ENCODE results near the gene PACS2.
A peak's percentile ranks its signal among the peaks of the same experiment; 100 is the strongest.

The PACS2 gene

DNA sequence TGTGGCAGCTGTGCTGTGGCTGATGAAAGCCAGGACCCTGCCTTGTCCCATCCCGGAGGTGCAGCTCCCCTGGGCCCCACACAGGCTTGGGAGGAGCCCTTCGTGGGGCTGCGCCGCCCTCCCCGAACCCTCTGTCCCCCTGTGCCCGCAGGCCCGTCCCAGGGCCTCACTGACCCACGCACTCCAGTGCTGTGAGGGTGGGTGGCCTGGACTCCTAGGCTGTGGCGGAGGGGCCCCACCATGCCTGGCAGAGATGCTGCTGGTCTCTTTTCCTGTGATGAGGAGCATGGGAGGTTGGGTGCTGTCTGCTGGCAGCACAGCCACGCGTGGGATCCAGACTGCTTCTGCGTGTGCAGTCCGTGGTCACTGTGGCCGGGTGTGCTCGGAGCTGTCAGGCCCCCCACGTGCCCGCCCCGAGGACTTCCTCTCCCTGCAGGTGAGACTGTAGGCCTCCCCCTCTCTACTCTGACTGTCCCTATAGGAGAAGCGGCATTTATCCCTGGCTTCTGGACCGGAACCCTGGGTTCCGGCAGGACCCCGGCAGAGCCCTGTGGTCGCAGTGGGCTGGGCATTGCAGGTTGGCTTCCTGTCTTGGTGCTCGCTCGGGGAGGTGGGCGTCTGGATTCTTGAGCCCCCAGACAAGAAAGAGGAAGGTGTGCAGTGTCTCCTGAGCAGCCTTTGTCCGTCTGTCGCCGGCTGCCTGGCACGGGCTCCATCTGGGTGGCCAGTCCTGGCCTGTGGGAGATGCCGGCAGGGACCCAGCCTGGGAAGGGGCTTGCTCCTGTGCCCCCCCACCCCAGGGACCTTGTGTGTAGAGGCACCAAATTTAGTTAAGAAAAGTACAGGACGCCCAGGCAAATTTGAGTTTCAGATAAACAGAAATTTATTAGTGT, 107.4 kb downstream of the PACS2 start:
- no peak for DNase-seq (ENCODE audit: low read depth)
- peak overlapping the region; percentile 71 for H3K4me3 ChIP-seq (ENCODE audit: low read depth, low read length)
- TF ChIP-seq, protein P1, sequence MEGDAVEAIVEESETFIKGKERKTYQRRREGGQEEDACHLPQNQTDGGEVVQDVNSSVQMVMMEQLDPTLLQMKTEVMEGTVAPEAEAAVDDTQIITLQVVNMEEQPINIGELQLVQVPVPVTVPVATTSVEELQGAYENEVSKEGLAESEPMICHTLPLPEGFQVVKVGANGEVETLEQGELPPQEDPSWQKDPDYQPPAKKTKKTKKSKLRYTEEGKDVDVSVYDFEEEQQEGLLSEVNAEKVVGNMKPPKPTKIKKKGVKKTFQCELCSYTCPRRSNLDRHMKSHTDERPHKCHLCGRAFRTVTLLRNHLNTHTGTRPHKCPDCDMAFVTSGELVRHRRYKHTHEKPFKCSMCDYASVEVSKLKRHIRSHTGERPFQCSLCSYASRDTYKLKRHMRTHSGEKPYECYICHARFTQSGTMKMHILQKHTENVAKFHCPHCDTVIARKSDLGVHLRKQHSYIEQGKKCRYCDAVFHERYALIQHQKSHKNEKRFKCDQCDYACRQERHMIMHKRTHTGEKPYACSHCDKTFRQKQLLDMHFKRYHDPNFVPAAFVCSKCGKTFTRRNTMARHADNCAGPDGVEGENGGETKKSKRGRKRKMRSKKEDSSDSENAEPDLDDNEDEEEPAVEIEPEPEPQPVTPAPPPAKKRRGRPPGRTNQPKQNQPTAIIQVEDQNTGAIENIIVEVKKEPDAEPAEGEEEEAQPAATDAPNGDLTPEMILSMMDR (conservative IDR thresholded peaks at IDR 0.05; ENCODE audit: low read depth, low read length), result no peak

DNA sequence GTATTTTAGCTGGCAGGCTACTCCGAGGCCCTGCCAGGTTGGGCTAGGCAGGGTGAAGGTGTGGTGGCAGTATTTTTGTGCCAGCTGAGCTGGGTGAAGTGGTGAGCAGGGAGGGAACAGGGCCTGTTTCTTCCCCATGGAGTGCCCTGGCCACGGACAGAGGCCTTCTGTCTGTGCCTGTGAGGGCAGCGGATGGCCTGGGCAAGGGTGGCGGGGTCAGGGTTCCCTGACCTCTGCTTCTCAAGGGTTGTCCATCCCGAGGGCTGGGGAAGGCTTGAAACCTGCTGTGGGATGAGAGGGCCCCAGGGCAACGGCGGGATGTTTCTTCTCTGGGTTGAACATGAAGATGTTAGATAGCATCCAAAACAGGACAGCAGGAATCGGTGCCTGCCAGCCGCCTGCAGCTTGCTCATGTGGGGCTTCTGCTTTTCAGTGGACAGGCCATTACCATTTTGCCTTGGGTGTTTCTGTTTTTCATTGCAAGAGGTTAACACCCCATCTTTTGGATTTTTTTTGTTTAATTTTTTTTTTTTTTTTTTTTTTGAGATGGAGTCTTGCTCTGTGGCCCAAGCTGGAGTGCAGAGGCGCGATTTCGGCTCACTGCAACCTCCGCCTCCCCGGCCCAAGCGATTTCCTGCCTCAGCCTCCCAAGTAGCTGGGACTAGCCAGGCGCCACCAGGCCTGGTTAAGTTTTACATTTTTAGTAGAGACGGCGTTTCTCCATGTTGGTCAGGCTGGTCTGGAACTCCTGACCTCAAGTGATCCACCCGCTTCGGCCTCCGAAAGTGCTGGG, 108.3 kb downstream of the PACS2 start:
- no peak overlapping the region for H3K4me3 ChIP-seq (ENCODE audit: low read depth, low read length)
- TF ChIP-seq, protein P1 (conservative IDR thresholded peaks at IDR 0.05; ENCODE audit: low read depth, low read length), result no peak
- no peak for DNase-seq (ENCODE audit: low read depth)

DNA sequence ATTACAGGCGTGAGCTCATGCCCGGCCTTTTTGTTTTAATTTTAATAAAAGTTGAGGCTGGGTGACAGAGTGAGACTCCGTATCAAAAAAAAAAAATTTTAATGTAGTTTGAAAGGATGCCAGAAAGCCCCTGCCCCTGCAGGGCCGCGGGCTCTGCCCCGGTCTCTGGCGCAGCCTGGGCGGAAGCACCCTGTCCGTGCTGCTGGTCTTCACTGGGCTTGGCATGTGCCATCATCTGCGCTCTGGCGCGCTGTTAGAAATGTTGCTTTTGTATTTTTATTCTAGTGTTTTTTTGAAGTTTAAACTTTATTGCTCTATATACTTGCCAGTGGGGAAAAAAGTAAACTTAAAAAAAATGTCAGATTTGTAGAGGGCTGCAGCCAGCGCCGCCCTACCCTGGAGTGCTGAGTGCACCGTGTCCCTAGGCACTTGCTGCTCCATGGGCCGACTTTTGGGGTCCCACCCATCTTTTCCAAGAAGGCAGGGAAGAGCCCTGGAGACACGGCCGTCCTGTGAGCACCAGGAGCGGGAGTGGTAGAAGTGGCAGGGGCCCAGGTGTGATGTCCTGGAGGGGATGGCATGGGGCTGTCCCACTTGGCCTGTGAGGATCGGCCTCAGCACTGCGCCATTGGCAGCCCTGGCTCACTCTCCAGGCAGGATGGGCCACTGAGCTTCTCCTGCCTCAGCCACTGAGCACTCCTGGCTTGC, 109.1 kb downstream of the PACS2 start:
- DNase-seq (ENCODE audit: low read depth), result no peak
- TF ChIP-seq, protein P1 (conservative IDR thresholded peaks at IDR 0.05; ENCODE audit: low read depth, low read length), result no peak
- H3K4me3 ChIP-seq (ENCODE audit: low read depth, low read length), result no peak overlapping the region

DNA sequence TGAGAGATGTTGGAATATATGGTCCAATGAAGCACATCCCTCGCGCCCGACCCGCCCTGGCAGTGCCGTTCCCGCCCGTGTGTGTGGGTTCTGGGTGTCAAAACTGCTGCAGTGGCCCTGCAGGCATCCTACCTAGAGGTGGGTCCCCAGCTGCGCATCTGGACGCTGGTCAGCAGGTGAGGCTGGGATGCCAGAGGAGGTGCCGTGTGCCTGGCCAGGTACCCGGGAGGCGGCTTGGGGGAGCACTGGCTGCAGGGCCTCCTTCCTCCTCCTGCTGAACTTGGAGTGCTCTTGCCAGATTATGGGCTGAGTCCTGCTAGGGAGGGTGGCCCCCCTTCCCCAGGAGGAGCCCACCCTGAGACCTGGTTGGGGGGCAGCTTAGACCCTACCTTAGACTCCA, 110.3 kb downstream of the PACS2 start:
- TF ChIP-seq, protein P1 (conservative IDR thresholded peaks at IDR 0.05; ENCODE audit: low read depth, low read length), result no peak
- no peak for DNase-seq (ENCODE audit: low read depth)

DNA sequence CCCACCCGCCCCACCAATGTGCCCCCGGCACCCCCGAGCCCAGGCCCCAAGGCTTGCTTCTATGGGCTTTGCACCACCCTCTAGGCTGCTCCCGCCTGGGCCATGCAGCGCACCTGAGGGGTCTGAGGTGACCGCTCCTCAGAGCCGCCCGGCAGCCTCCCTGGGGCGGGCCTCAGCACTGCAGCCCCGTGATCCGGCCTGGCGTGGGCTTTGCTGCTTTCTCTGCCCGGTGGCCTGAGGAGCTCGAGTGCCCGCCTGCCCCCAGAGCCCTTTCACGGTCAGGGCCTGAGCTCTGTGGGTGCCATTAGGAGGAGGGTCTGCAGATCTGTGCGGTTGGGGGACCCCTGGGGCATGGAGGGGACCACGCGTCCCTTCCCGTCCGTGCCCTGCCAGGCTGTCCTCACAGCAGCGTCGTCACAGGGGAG, 111.3 kb downstream of the PACS2 start:
- H3K4me3 ChIP-seq (ENCODE audit: low read depth, low read length), result no peak overlapping the region
- no peak for DNase-seq (ENCODE audit: low read depth)
- TF ChIP-seq, protein P1 (conservative IDR thresholded peaks at IDR 0.05; ENCODE audit: low read depth, low read length), result no peak

More for the DNA sequence above, 110.3 kb downstream of the PACS2 start:
- no peak overlapping the region for H3K4me3 ChIP-seq (ENCODE audit: low read depth, low read length)

DNA sequence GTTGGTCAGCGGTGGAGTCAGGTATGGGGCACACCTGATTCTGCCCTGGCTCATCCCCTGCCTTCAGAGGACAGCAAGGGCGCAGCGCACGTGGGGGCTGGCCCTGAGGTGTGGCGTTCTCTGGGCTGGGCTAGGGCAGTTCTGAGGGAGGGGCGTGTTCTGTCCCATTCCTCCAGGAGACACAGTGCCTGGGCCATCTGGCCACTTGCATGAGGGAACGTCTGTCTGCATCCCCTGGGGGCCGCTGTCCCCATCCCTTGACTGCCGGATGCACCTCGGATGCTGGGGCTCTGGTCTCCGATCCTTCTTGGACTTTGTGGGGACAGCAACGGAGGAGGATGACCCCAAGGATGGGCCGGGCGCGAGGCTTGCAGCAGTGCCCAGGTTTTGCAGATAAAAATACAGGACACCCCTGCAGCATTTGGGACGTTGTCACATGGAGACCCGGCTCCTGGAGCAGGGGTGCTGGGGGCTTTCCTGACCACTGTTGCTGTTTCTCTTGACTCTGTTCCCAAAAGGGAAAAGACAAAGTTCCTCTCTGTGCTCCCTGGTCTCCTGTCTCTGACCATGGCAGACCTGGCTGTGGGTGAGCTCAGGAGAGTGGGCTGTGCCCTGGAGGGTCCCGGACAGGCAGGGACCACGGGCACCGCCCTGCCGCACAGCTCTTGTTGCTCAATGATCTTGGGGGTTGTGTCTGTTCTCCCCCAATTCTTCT, 112.0 kb downstream of the PACS2 start:
- DNase-seq (ENCODE audit: low read depth), result no peak
- TF ChIP-seq, protein P1 (conservative IDR thresholded peaks at IDR 0.05; ENCODE audit: low read depth, low read length), result no peak
- H3K4me3 ChIP-seq (ENCODE audit: low read depth, low read length), result no peak overlapping the region
